ENCODE measurements around the gene SERGEF. TPM values are rescaled to one million over a fixed set of nuclear protein-coding genes. Genes with fewer than 3 reads are reported as not detected.

The SERGEF gene
- polyA plus RNA-seq, 10 donors = 9.2 to 15.2 (median 10.9) TPM

DNA sequence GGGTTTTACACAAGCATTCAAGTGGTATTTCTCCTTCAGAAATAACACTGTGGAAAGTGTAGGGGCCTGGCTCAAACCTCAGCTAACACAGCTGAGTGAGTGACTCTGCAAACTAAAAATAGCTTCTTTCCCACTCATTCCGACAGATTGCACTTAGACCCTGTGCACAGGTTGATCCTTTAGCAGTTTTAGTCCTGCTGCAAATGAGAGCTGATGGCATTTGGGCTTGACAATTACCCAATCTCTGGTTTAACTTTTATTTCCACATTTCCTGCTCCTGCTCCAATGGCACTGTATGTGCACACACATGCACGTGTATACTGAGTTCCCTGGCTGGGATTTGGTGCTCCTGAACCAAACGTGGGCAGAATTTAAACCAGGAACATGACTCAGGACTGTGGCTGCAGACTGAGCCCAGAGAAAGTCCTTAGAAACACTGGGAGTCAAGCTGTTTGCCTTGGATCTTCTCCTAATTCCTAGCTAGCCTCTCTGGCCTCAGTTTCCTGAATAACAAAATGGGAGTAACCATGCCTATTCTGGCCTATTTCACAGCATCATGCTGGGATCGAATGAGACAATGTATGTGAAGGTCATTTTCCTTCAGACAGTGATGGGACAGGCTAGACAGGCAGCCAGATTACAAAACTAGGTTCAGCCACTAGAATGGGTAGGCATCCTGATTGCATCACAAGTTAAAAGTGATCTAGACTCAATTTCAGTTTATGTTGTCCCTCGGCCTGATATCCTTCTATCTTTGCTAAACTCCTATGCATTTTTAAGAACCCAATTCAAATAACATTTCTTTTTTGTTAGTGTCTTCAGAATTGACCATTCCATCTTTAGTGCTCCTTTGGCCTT lies 58.2 kb downstream of the SERGEF start:
- peak in 1 of 3 donors; percentile 7 for DNase-seq

- no peak for DNase-seq
These were observed 60.4 kb downstream of the SERGEF start for GRCh38 chr11:17952487-17952886.

DNA sequence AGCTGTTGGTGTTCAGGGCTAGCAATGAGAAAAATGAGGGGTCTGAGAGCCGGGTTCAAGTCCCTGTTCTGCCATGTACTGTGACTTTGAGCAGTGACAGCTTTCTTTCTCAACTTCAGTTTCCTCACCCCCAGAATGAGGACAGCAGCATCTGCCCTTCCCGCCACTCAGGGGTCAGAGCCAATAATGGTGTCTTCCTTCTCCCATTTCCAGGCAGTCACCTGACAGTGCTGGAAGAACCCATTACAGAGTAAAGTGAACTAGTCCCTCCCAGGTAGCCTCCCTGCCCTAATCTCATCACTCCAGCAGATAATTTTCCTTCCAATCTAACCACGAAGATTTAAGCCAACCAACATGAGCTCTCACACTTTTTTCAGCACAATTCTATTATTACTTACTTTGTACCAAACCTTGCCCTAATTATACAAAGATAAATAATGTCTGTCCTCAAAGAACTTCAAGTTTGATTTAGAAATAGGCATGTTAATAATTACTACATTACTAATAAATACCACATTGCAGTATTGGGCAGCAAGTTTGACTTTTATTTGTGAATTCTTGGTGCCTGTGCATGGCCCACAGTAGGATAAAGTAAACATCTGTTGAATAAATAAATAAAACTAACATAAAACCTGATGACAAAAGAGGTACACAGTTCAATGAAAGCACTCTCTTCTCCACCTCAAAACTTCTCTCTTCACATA lies 61.0 kb downstream of the SERGEF start:
- DNase-seq = no peak

GRCh38 chr11:17950644-17951043 lies 62.2 kb downstream of the SERGEF start:
- DNase-seq = no peak

DNA sequence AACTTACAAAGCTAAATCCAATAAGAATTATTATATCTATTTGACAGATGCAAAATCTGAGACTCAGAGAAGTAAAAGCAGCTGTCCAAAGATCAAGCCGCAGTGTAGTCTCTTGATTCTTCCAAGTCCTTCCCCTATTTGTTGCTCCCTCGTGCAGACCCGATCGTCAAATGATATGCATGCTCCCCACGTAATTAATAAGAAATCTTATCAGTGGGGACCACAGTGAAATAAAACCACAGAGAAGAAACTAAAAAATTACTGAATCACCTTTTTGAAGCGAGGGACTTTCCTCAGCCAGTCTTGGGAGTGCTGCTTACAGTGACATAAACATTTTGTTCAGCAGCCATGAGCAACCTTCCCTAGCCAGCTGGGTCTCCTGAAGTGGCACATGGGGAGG lies 64.6 kb downstream of the SERGEF start:
- DNase-seq = no peak

DNA sequence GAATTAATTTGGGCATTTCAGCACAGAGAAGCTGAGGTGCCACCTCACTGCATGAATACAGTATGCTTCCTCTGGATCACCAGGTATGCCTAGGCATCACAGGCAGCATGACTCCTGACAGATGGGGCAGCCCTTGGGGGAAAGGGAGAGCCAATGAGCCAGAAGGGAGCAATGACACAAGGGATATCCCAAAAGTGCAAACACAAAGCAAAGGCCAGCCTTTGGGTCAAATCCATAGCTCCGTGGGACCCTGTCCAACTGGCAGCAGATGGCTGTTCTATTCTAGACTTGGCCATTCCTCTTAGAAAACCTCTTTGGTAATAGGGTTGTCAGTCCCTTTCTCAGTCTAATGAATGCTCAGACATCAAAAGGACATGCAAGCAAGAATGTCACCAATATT lies 73.3 kb downstream of the SERGEF start:
- DNase-seq = no peak

DNA sequence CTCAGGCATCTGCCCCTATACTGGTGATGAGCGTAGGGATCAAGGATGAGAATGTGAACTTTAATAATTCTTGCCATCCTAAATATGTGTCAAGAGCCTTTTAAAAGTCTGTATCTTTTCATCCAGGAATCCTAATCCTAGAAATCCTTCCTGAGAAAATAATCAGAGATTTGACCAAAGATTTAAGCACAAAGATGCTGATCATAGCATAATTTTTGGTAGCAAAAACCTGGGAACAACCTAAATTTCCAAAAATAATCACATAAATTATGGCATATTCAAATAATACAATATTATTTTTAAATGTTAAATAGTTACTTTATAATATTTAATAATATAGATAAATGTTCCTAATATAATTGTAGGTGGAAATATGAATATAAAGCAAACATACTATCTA lies 76.1 kb downstream of the SERGEF start:
- DNase-seq = no peak

DNA sequence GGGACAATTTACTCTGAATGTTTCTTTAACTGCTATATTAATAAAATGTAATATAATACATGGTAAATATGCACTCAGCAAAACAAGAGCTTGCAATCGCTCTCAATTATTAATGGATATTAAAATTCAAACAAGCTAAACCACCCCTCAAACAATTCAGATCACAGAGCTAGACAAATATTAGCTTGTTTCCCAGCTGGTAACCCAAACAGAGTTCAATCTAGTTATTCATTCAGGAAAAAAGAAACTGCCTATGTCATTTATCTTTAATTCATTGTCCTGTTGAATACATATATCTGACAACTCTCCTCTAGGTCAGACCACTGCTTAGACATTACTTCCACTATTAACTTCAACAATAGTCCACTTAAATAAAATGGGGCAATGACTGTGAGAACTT lies 78.7 kb downstream of the SERGEF start:
- DNase-seq = no peak

GRCh38 chr11:17933708-17934107 lies 79.1 kb downstream of the SERGEF start:
- peak in 1 of 3 donors; percentile 32 for DNase-seq

GRCh38 chr11:17932472-17932871 lies 80.4 kb downstream of the SERGEF start:
- DNase-seq = no peak

DNA sequence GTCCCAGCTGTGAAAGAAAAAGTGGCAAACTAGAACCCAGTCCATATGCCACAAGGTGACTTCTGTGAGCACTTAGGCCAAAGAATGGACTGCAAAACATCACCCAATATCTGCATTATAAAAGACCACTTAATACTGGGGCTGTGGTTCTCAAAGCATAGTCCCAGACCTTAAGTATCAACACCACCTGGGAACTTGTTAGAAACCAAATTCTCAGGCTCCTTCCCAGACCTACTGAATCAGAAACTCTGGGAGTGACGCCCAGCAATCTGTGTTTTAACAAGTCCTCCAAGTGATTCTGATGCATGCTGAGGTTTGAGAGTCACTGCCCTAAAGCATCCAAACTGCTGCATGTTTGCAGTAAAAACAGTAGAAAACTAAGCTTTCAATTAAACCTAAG lies 81.3 kb downstream of the SERGEF start:
- no peak for DNase-seq

DNA sequence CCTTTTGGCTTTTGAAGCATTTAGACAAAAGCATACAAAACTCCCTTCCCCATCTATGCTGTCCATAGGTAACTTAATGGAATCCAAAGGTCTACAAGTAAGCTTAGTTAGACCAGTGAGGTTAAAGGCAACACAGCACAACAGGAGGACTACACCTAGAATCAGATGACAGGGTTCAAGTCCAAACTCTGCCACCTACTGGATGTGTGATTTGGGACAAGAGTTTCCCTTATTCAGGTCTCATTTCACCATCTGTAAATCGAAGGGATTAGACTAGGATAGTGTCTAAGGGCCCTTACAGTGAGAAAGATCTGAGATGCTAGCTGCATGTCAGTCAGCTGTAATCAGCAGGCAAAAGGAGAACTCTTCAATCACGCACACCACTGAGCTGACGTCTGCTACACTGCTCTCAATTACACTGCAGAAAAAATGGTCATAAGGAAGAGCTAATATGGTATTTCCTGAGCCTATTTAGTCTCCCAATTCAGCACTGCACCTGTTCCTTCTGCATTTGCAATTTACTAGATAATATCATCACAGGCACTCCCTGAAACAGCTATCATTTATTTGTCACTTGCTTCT lies 82.2 kb downstream of the SERGEF start:
- no peak for DNase-seq

DNA sequence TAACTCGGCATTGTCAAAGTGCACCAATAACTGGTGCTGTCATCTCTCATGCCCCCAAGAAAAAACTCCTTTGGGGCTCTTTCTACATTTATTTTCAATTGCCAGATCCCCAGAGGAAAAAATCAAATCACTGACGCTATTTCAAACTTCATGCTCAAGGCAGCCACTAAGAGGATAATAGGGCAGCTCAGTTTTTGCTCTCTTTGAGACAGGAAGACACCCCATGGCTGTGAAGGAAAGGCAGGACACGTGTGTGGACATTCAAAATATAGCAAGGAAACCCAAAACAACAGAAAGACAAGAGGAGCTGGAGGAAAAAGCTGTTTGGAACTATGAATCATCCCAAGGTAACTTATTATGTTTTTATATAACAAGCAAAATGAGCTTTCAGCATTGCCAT lies 83.7 kb downstream of the SERGEF start:
- no peak for DNase-seq

- peak in 2 of 3 donors; percentile 33 to 45 for DNase-seq
These were observed 85.0 kb downstream of the SERGEF start for GRCh38 chr11:17927681-17928343.

GRCh38 chr11:17927041-17927440 lies 85.8 kb downstream of the SERGEF start:
- no peak for DNase-seq

- DNase-seq = no peak
These were observed 88.1 kb downstream of the SERGEF start for GRCh38 chr11:17924713-17925112.

- DNase-seq = peak in 1 of 3 donors; percentile 28
These were observed 89.6 kb downstream of the SERGEF start for GRCh38 chr11:17923217-17923616.

GRCh38 chr11:17922416-17922788 lies 90.4 kb downstream of the SERGEF start:
- DNase-seq = no peak

DNA sequence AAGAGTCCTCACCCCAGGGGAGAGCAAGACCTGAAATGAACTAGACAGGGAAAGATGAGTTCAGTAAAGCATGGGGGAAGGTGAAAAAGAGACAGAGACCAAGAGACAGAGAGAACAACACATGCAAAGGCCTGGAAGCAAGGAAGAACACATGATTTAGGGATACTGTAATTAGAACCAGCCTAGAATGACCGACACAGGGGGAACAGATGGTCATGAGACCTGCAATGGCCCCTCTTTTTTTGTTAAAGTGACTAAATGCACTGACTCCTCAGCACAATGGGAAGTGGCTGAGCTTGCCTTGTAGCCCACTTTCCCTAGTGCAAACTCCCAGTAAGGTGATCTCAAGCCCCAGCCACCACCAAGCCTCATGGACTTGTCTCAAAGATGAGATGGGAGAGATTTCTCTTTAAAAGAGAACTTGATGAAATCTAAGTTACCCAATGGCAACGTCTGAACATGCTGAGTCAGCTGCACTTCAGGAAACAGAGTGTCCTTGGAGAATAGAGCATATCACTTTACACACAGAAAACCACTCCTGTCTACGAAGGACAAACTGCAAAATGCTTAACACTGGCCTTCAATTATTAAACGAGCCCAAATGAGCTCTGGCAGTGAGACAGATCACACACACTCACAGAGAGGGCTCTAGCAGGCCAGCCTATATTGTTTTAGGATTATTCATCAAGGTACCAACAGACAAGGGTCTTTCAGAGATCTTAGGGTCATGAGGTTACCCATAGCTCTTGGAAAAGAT lies 91.0 kb downstream of the SERGEF start:
- DNase-seq = peak in 1 of 3 donors; percentile 26

- no peak for DNase-seq
These were observed 94.7 kb downstream of the SERGEF start for GRCh38 chr11:17918049-17918605.

- DNase-seq = no peak
These were observed 95.3 kb downstream of the SERGEF start for GRCh38 chr11:17917556-17917955.

Data from muscle of back (tissue), 11 donors.